H9 (cell line): Measurements from ENCODE around the gene THOP1. TPM values are rescaled to one million over a fixed set of nuclear protein-coding genes. Genes with fewer than 3 reads are reported as not detected.
A peak's percentile ranks its signal among the peaks of the same experiment; 100 is the strongest.
"Not testable (repeated sequence)": the region's sequence is repeated elsewhere in the genome, so short reads cannot be mapped to it uniquely, and the experiment has no call there.

Experiments used
- DNase-seq: peaks from one replicate; pipeline ENCODE4 v3.0.0-alpha.2; 2017
- H2AFZ ChIP-seq: one replicate; pipeline ENCODE4 v1.6.1; 2013; ENCODE audit warnings: mild to moderate bottlenecking, low read length, control low read depth, moderate library complexity
- H2AK5ac ChIP-seq: 2 replicates; pipeline ENCODE4 v1.6.1; 2013; ENCODE audit warnings: low read length, control low read depth, mixed read lengths; ENCODE audit not compliant: insufficient read length
- H2BK120ac ChIP-seq: one replicate; pipeline ENCODE4 v1.6.1; 2013; ENCODE audit warnings: low read depth, mild to moderate bottlenecking, low read length, control low read depth, inconsistent platforms; ENCODE audit not compliant: poor library complexity, severe bottlenecking
- H2BK12ac ChIP-seq: 2 replicates; pipeline ENCODE4 v1.6.1; 2013; ENCODE audit warnings: low read length, control low read depth, mixed read lengths, low read depth; ENCODE audit not compliant: insufficient read length
- H2BK15ac ChIP-seq: 2 replicates; pipeline ENCODE4 v1.6.1; 2013; ENCODE audit warnings: low read depth, low read length, control low read depth
- H2BK20ac ChIP-seq: one replicate; pipeline ENCODE4 v1.6.1; 2013; ENCODE audit warnings: low read depth, mild to moderate bottlenecking, low read length, control low read depth, inconsistent platforms; ENCODE audit not compliant: poor library complexity, severe bottlenecking
- H2BK5ac ChIP-seq: 2 replicates; pipeline ENCODE4 v1.6.1; 2013; ENCODE audit warnings: low read length, control low read depth, mixed read lengths; ENCODE audit not compliant: insufficient read length
- H3K14ac ChIP-seq: 2 replicates; pipeline ENCODE4 v1.6.1; 2013; ENCODE audit warnings: low read length, control low read depth; ENCODE audit not compliant: insufficient read depth
- H3K18ac ChIP-seq: 2 replicates; pipeline ENCODE4 v1.6.1; 2013; ENCODE audit warnings: low read depth, mild to moderate bottlenecking, mixed read lengths, low read length, control low read depth; ENCODE audit not compliant: insufficient read length
- H3K23ac ChIP-seq: 2 replicates; pipeline ENCODE4 v1.6.1; 2013; ENCODE audit warnings: low read length, control low read depth, mixed read lengths, low read depth; ENCODE audit not compliant: insufficient read length
- H3K23me2 ChIP-seq: 2 replicates; pipeline ENCODE4 v1.6.1; 2013; ENCODE audit warnings: low read depth, mild to moderate bottlenecking, mixed read lengths, low read length, control low read depth; ENCODE audit not compliant: insufficient read length, poor library complexity, severe bottlenecking
- H3K27ac ChIP-seq: 2 replicates; pipeline ENCODE4 v1.5.1; 2013; ENCODE audit warnings: low read length, control low read depth, mixed read lengths, low read depth; ENCODE audit not compliant: insufficient read length
- H3K27me3 ChIP-seq: 2 replicates; pipeline ENCODE4 v1.6.1; 2013; ENCODE audit warnings: low read length, control low read depth, inconsistent platforms; ENCODE audit not compliant: insufficient read depth
- H3K4ac ChIP-seq: 2 replicates; pipeline ENCODE4 v1.6.1; 2013; ENCODE audit warnings: low read depth, mild to moderate bottlenecking, control low read depth, inconsistent platforms, low read length, moderate library complexity
- H3K4me1 ChIP-seq: 2 replicates; pipeline ENCODE4 v1.6.1; 2013; ENCODE audit warnings: low read length, control low read depth, inconsistent platforms; ENCODE audit not compliant: insufficient read depth
- H3K4me2 ChIP-seq: 2 replicates; pipeline ENCODE4 v1.6.1; 2013; ENCODE audit warnings: low read length, control low read depth, mixed read lengths; ENCODE audit not compliant: insufficient read length, insufficient read depth
- H3K56ac ChIP-seq: 2 replicates; pipeline ENCODE4 v1.6.1; 2013; ENCODE audit warnings: low read depth, mild to moderate bottlenecking, mixed read lengths, low read length, control low read depth; ENCODE audit not compliant: insufficient read length
- H3K79me1 ChIP-seq: 2 replicates; pipeline ENCODE4 v1.6.1; 2013; ENCODE audit warnings: low read depth, mild to moderate bottlenecking, moderate library complexity, low read length, control low read depth, inconsistent platforms; ENCODE audit not compliant: insufficient read depth, poor library complexity, severe bottlenecking
- H3K79me2 ChIP-seq: 2 replicates; pipeline ENCODE4 v1.6.1; 2013; ENCODE audit warnings: low read length, control low read depth, inconsistent platforms; ENCODE audit not compliant: insufficient read depth
- H3K9ac ChIP-seq: 2 replicates; pipeline ENCODE4 v1.6.1; 2013; ENCODE audit warnings: low read length, control low read depth, mixed read lengths; ENCODE audit not compliant: insufficient read length; ENCODE audit errors: extremely low read depth
- H3K9me3 ChIP-seq: one replicate; pipeline ENCODE4 v1.6.1; 2013; ENCODE audit warnings: low read depth, low read length, inconsistent platforms; ENCODE audit not compliant: control insufficient read depth
- H3T11ph ChIP-seq: one replicate; pipeline ENCODE4 v1.6.1; 2013; ENCODE audit warnings: mild to moderate bottlenecking, low read length, control low read depth, inconsistent platforms
- H4K20me1 ChIP-seq: one replicate; pipeline ENCODE4 v1.6.1; 2013; ENCODE audit not compliant: control insufficient read depth, insufficient read length, insufficient read depth
- H4K5ac ChIP-seq: 2 replicates; pipeline ENCODE4 v1.6.1; 2013; ENCODE audit warnings: low read depth, mild to moderate bottlenecking, mixed read lengths, low read length, control low read depth; ENCODE audit not compliant: insufficient read length
- H4K8ac ChIP-seq: replicated peaks from 2 replicates; pipeline ENCODE4 v1.6.1; 2013; ENCODE audit warnings: low read length, control low read depth, mixed read lengths, low read depth; ENCODE audit not compliant: insufficient read length
- H4K91ac ChIP-seq: 2 replicates; pipeline ENCODE4 v1.6.1; 2013; ENCODE audit warnings: low read depth, mild to moderate bottlenecking, moderate library complexity, mixed read lengths, low read length, control low read depth; ENCODE audit not compliant: insufficient read length
- H3K27ac Mint-ChIP-seq, 3 experiments: 2 replicates in 2 of 3; 3 replicates in 1 of 3; pipeline ENCODE4 v1.8.0; 2020 to 2021; ENCODE audit warnings: mixed read lengths in 3 of 3, mild to moderate bottlenecking in 1 of 3, moderate library complexity in 1 of 3
- H3K27me3 Mint-ChIP-seq: 2 replicates; pipeline ENCODE4 v1.8.0; 2021; ENCODE audit warnings: low read depth, mild to moderate bottlenecking, moderate library complexity, mixed read lengths
- H3K36me3 Mint-ChIP-seq, 3 experiments: 2 replicates in 2 of 3; 3 replicates in 1 of 3; pipeline ENCODE4 v1.8.0; 2020 to 2021; ENCODE audit warnings: low read depth in 3 of 3, mixed read lengths in 3 of 3; ENCODE audit not compliant: insufficient read depth in 1 of 3
- H3K4me1 Mint-ChIP-seq, 2 experiments: 2 replicates each; pipeline ENCODE4 v1.8.0; 2020; ENCODE audit warnings: mixed read lengths in 2 of 2
- H3K4me3 Mint-ChIP-seq, 2 experiments: 2 replicates in 1 of 2; 3 replicates in 1 of 2; pipeline ENCODE4 v1.8.0; 2020 to 2021; ENCODE audit warnings: mild to moderate bottlenecking in 2 of 2, mixed read lengths in 2 of 2, moderate library complexity in 1 of 2
- H3K9me3 Mint-ChIP-seq, 2 experiments: 2 replicates in 1 of 2; 3 replicates in 1 of 2; pipeline ENCODE4 v1.8.0; 2020; ENCODE audit warnings: mild to moderate bottlenecking in 2 of 2, mixed read lengths in 2 of 2, moderate library complexity in 1 of 2
- WGBS: extraction: QIAGEN DNeasy Blood & Tissue Kit; methylation state at CpG from one replicate; pipeline ENCODE4 v1.1.7; 2013; ENCODE audit warnings: missing lambda C conversion rate, low lambda C conversion rate, mixed read lengths; ENCODE audit not compliant: insufficient read length; ENCODE audit errors: extremely low coverage; 5-methylcytosine and 5-hydroxymethylcytosine counted together
- total RNA-seq: library from RNA; stranded (reverse); gene quantifications from 2 replicates; pipeline ENCODE4 v1.2.1, GENCODE V29; 2021
- TF ChIP-seq, protein P1 (sequence below): fragments of 200-600 bp; sonication (generic); conservative IDR thresholded peaks from 3 replicates; pipeline ENCODE4 v1.8.0; 2021; ENCODE audit warnings: antibody characterized with exemption, mild to moderate bottlenecking

The THOP1 gene
- total RNA-seq, 1 experiment from 2014 or later, result 150 TPM

DNA sequence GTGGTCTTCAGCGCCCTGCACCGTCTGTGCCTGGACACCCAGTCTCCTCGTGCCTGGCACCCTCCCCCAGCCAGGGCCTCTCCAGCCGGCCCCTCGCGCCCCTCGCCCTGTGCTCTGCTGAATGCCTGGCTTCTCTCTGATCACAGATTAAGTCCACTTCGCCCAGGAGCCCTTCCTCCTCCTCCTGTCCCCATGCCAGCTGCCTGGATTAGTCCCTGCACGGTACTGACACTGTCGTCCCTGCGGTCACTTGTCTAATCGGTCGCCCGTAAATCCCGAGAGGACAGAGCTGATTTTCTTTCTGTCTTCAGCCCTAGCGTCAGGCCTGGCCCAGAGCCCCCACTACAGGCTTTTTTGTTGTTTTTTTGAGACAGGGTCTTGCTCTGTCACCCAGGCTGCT is 6.6 kb downstream of the THOP1 start:
- H2BK15ac ChIP-seq, result no peak overlapping the region
- no peaks in the 10 kb centered on the region for H4K20me1 ChIP-seq
- no peak overlapping the region for H3K4ac ChIP-seq
- H3K23ac ChIP-seq, result no peak overlapping the region
- H2BK5ac ChIP-seq, result no peak overlapping the region
- no peak overlapping the region for H3K4me3 Mint-ChIP-seq
- peaks cover 4 to 11% of the 10 kb centered on the region in 2 experiments; a peak in 3 of 4 replicates for H3K4me1 Mint-ChIP-seq
- no peak overlapping the region for H3K56ac ChIP-seq
- H3K79me2 ChIP-seq, result peaks cover 6% of the 10 kb centered on the region; the same call in 1 of the 2 replicates
- H3K14ac ChIP-seq, result no peak overlapping the region
- H3K9ac ChIP-seq, result no peak overlapping the region
- peaks cover 44 to 84% (median 82%) of the 10 kb centered on the region in 3 experiments for H3K36me3 Mint-ChIP-seq
- no peak overlapping the region for H2BK12ac ChIP-seq
- no peak overlapping the region for H2AK5ac ChIP-seq
- no peaks in the 10 kb centered on the region for H3K23me2 ChIP-seq
- no peaks in the 10 kb centered on the region for H3K27me3 ChIP-seq
- WGBS, result no CpG with 5 or more reads among the region's 16 CpGs
- TF ChIP-seq, protein P1, sequence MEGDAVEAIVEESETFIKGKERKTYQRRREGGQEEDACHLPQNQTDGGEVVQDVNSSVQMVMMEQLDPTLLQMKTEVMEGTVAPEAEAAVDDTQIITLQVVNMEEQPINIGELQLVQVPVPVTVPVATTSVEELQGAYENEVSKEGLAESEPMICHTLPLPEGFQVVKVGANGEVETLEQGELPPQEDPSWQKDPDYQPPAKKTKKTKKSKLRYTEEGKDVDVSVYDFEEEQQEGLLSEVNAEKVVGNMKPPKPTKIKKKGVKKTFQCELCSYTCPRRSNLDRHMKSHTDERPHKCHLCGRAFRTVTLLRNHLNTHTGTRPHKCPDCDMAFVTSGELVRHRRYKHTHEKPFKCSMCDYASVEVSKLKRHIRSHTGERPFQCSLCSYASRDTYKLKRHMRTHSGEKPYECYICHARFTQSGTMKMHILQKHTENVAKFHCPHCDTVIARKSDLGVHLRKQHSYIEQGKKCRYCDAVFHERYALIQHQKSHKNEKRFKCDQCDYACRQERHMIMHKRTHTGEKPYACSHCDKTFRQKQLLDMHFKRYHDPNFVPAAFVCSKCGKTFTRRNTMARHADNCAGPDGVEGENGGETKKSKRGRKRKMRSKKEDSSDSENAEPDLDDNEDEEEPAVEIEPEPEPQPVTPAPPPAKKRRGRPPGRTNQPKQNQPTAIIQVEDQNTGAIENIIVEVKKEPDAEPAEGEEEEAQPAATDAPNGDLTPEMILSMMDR, result no peak
- peaks cover 9% of the 10 kb centered on the region for H3K79me1 ChIP-seq
- no peaks in the 10 kb centered on the region for H3K9me3 ChIP-seq
- H4K91ac ChIP-seq, result no peak overlapping the region
- no peak overlapping the region for H2AFZ ChIP-seq
- H2BK120ac ChIP-seq, result no peak overlapping the region
- no peak overlapping the region for H4K5ac ChIP-seq
- H3K27ac Mint-ChIP-seq, result peak overlapping the region in 1 of 3 experiments; percentile 62; a peak in 2 of 7 replicates
- H3K27ac ChIP-seq, result no peak overlapping the region
- DNase-seq, result no peak
- H3T11ph ChIP-seq, result no peak overlapping the region
- H4K8ac ChIP-seq, result no peak overlapping the region
- no peaks in the 10 kb centered on the region for H3K27me3 Mint-ChIP-seq
- H3K4me2 ChIP-seq, result no peak overlapping the region
- no peak overlapping the region for H2BK20ac ChIP-seq
- no peak overlapping the region for H3K18ac ChIP-seq
- H3K9me3 Mint-ChIP-seq, result no peaks in the 10 kb centered on the region
- no peaks in the 10 kb centered on the region for H3K4me1 ChIP-seq

- H3K56ac ChIP-seq, H2BK120ac ChIP-seq, H2BK5ac ChIP-seq, H3K4ac ChIP-seq, H2BK15ac ChIP-seq, H3K9me3 Mint-ChIP-seq, H3K79me1 ChIP-seq, H3K18ac ChIP-seq, H2AK5ac ChIP-seq, H3T11ph ChIP-seq, H3K79me2 ChIP-seq, H3K4me3 Mint-ChIP-seq, H3K9ac ChIP-seq, H3K27ac Mint-ChIP-seq, H3K23ac ChIP-seq, H3K4me1 ChIP-seq, H3K14ac ChIP-seq, H3K4me2 ChIP-seq, H3K27me3 ChIP-seq, H3K4me1 Mint-ChIP-seq, H4K20me1 ChIP-seq, DNase-seq, H2AFZ ChIP-seq, H3K27me3 Mint-ChIP-seq, H2BK20ac ChIP-seq, H3K27ac ChIP-seq, H4K5ac ChIP-seq, H2BK12ac ChIP-seq, H3K23me2 ChIP-seq, H4K8ac ChIP-seq, H3K9me3 ChIP-seq, H4K91ac ChIP-seq: not testable (repeated sequence)
- WGBS, result no CpG with 5 or more reads among the region's 10 CpGs
- peaks cover 52 to 85% (median 83%) of the 10 kb centered on the region in 3 experiments for H3K36me3 Mint-ChIP-seq
Observed at GRCh38 chr19:2792666-2793065, 7.4 kb downstream of the THOP1 start.
